Measurements from ENCODE around the gene AMIGO1.

AMIGO1 gene

GRCh38 chr1:109490934-109491302 lies 18.6 kb downstream of the AMIGO1 start:
- TF ChIP-seq, protein P1, sequence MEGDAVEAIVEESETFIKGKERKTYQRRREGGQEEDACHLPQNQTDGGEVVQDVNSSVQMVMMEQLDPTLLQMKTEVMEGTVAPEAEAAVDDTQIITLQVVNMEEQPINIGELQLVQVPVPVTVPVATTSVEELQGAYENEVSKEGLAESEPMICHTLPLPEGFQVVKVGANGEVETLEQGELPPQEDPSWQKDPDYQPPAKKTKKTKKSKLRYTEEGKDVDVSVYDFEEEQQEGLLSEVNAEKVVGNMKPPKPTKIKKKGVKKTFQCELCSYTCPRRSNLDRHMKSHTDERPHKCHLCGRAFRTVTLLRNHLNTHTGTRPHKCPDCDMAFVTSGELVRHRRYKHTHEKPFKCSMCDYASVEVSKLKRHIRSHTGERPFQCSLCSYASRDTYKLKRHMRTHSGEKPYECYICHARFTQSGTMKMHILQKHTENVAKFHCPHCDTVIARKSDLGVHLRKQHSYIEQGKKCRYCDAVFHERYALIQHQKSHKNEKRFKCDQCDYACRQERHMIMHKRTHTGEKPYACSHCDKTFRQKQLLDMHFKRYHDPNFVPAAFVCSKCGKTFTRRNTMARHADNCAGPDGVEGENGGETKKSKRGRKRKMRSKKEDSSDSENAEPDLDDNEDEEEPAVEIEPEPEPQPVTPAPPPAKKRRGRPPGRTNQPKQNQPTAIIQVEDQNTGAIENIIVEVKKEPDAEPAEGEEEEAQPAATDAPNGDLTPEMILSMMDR (IDR thresholded peaks at IDR 0.05; ENCODE audit: low read length, missing control alignments) = no peak
- H3K4me3 ChIP-seq (replicated peaks; ENCODE audit: low read depth, low read length) = no peak overlapping the region
- DNase-seq (ENCODE audit: low read depth) = no peak

DNA sequence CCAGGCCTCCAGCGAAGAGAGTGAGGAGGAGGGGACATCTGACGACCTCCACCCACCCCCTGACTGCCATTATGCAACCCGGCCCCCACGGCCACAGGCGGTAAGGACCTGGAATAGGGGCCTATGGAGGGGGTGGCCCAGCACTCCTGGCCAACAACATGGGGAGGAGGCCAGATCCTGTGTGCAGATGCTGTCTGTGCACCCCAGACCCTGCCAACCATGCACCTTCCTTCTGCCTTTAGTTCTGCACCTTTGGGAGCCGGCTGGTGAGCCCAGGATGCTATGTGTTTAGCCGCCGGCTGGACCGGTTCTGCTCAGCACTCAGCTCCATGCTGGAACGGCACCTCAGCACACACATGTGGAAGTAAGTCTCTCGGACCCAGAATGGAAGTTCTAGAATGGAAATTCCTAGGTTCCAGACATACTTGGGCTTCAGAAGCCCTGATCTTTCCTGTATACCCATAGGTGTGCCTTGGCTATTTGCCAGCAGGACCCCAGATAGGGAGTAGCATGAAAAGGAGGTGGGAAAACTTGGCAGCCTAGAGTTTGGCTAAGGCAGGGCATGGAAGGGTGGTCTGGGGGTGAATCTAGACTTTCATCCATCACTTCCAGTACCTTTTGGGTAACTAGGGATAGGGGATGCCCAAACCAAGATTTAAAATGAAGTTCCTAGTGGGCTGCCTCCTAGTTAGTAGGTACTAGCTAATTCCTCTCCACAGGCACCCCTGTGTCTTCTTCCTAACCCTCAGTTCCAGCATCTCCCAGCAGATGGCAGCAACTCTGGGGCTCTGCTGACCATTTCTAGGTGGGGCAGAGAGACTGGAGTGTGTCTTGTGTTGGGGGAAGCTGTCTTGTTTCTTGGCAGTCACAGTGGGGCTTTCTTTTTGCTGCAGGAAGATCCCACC lies 19.2 kb downstream of the AMIGO1 start:
- TF ChIP-seq, protein P1 (IDR thresholded peaks at IDR 0.05; ENCODE audit: low read length, missing control alignments) = peak; percentile 98
- no peak overlapping the region for H3K4me3 ChIP-seq (replicated peaks; ENCODE audit: low read depth, low read length)
- peak; percentile 77 for DNase-seq (ENCODE audit: low read depth)

GRCh38 chr1:109488696-109489095 lies 20.8 kb downstream of the AMIGO1 start:
- TF ChIP-seq, protein P1 (IDR thresholded peaks at IDR 0.05; ENCODE audit: low read length, missing control alignments) = no peak
- H3K4me3 ChIP-seq (replicated peaks; ENCODE audit: low read depth, low read length) = no peak overlapping the region
- DNase-seq (ENCODE audit: low read depth) = no peak

DNA sequence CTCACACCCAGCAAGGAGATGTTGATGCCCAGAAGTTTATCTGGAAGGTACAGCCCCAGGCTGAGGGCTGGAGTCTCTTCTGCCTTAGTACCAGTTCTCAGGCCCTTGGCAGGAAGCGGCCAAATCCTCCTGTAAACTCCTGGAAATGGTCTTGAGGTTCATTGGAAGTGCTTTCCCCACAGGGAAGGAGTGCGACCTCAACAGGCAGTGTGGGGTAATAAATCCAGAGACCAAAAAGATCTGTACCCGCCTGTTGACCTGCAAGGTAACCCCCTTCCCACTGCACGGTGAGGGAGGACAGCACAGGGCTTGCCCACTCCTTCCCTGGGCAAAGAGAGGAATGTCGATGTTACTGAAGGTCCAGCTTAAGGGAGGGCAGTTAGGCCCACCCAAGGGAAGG lies 21.3 kb downstream of the AMIGO1 start:
- H3K4me3 ChIP-seq (replicated peaks; ENCODE audit: low read depth, low read length) = no peak overlapping the region
- TF ChIP-seq, protein P1 (IDR thresholded peaks at IDR 0.05; ENCODE audit: low read length, missing control alignments) = peak; percentile 5
- DNase-seq (ENCODE audit: low read depth) = no peak

- H3K4me3 ChIP-seq (replicated peaks; ENCODE audit: low read depth, low read length) = no peak overlapping the region
- TF ChIP-seq, protein P1 (IDR thresholded peaks at IDR 0.05; ENCODE audit: low read length, missing control alignments) = no peak
- DNase-seq (ENCODE audit: low read depth) = no peak
Measured at GRCh38 chr1:109487261-109487660, 22.3 kb downstream of the AMIGO1 start.

GRCh38 chr1:109485001-109485400 lies 24.5 kb downstream of the AMIGO1 start:
- TF ChIP-seq, protein P1 (IDR thresholded peaks at IDR 0.05; ENCODE audit: low read length, missing control alignments) = no peak
- no peak for DNase-seq (ENCODE audit: low read depth)
- peak overlapping the region; percentile 84 for H3K4me3 ChIP-seq (replicated peaks; ENCODE audit: low read depth, low read length)
